ENCODE results near the gene STRADA. TPM values are rescaled to one million over a fixed set of nuclear protein-coding genes. Genes with fewer than 3 reads are reported as not detected.

Gene STRADA
- total and polyA plus RNA-seq, 2 experiments from 2014 or later, result 18.0 to 28.8 TPM

- H4K20me1 ChIP-seq (replicated peaks; ENCODE audit: insufficient read depth), result peaks cover 66% of the 10 kb centered on the region
Measured at GRCh38 chr17:63775420-63775819, 33.8 kb upstream of the STRADA start.

GRCh38 chr17:63774969-63775265 is 33.3 kb upstream of the STRADA start:
- Mint-ChIP-seq H3K36me3 (ENCODE audit: low read depth) (peaks cover 44% of the 10 kb centered on the region), H3K27me3 (ENCODE audit: insufficient read depth, low read depth, poor library complexity) (peaks cover 14% of the 10 kb centered on the region), H3K4me1 (peaks cover 19% of the 10 kb centered on the region), H3K4me3 (peak overlapping the region; percentile 95), H3K27ac (peak overlapping the region; percentile 100), H3K9me3 (no peaks in the 10 kb centered on the region; the same call in 2 of the 3 replicates)
- Histone ChIP-seq H3K79me2 (replicated peaks; ENCODE audit: insufficient read depth) (peaks cover 90% of the 10 kb centered on the region), H3F3A (replicated peaks; ENCODE audit: low read depth) (no peaks in the 10 kb centered on the region; the same call in 1 of the 2 replicates), H3K9me2 (ENCODE audit: insufficient read depth) (no peaks in the 10 kb centered on the region), H3K27me3 (ENCODE audit: insufficient read depth) (no peaks in the 10 kb centered on the region), H3K4me3 (peak overlapping the region; percentile 99), H4K20me1 (replicated peaks; ENCODE audit: insufficient read depth) (peaks cover 67% of the 10 kb centered on the region), H2AFZ (no peak overlapping the region), H3K4me1 (ENCODE audit: insufficient read depth) (peaks cover 22% of the 10 kb centered on the region), H3K27ac (ENCODE audit: low read depth) (peak overlapping the region; percentile 98), H3K4me2 (peak overlapping the region; percentile 96), H3K36me3 (ENCODE audit: insufficient read depth) (peaks cover 12% of the 10 kb centered on the region; the same call in 1 of the 2 replicates)
- DNase-seq (ENCODE audit: low spot score) (peak; percentile 8), ATAC-seq (no peak)
- TF ChIP-seq POLR2AphosphoS5 (IDR thresholded peaks at IDR 0.05; ENCODE audit: low read depth) (no peak; the same call in 1 of the 2 replicates), NANOG (IDR thresholded peaks at IDR 0.05; ENCODE audit: borderline replicate concordance) (no peak), ZNF114 (CRISPR knock-in tag; IDR thresholded peaks at IDR 0.05) (no peak), CTCF (conservative IDR thresholded peaks at IDR 0.05; ENCODE audit: low read depth in 2 of 2) (no peak), EZH2 (IDR thresholded peaks at IDR 0.05; ENCODE audit: low read depth, unreplicated experiment) (no peak), STAT1 (IDR thresholded peaks at IDR 0.05; ENCODE audit: unreplicated experiment) (no peak), CREB1 (CRISPR knock-in tag; IDR thresholded peaks at IDR 0.05; ENCODE audit: low read depth) (no peak), ZNF331 (CRISPR knock-in tag; IDR thresholded peaks at IDR 0.05; ENCODE audit: low read depth) (no peak)
- TF ChIP-seq, protein P1, sequence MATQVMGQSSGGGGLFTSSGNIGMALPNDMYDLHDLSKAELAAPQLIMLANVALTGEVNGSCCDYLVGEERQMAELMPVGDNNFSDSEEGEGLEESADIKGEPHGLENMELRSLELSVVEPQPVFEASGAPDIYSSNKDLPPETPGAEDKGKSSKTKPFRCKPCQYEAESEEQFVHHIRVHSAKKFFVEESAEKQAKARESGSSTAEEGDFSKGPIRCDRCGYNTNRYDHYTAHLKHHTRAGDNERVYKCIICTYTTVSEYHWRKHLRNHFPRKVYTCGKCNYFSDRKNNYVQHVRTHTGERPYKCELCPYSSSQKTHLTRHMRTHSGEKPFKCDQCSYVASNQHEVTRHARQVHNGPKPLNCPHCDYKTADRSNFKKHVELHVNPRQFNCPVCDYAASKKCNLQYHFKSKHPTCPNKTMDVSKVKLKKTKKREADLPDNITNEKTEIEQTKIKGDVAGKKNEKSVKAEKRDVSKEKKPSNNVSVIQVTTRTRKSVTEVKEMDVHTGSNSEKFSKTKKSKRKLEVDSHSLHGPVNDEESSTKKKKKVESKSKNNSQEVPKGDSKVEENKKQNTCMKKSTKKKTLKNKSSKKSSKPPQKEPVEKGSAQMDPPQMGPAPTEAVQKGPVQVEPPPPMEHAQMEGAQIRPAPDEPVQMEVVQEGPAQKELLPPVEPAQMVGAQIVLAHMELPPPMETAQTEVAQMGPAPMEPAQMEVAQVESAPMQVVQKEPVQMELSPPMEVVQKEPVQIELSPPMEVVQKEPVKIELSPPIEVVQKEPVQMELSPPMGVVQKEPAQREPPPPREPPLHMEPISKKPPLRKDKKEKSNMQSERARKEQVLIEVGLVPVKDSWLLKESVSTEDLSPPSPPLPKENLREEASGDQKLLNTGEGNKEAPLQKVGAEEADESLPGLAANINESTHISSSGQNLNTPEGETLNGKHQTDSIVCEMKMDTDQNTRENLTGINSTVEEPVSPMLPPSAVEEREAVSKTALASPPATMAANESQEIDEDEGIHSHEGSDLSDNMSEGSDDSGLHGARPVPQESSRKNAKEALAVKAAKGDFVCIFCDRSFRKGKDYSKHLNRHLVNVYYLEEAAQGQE (IDR thresholded peaks at IDR 0.05; ENCODE audit: unreplicated experiment), result no peak
- TF ChIP-seq, protein P2, sequence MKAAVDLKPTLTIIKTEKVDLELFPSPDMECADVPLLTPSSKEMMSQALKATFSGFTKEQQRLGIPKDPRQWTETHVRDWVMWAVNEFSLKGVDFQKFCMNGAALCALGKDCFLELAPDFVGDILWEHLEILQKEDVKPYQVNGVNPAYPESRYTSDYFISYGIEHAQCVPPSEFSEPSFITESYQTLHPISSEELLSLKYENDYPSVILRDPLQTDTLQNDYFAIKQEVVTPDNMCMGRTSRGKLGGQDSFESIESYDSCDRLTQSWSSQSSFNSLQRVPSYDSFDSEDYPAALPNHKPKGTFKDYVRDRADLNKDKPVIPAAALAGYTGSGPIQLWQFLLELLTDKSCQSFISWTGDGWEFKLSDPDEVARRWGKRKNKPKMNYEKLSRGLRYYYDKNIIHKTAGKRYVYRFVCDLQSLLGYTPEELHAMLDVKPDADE (IDR thresholded peaks at IDR 0.05), result no peak

More at GRCh38 chr17:63775420-63775819, 33.8 kb upstream of the STRADA start:
- TF ChIP-seq, protein P2 (IDR thresholded peaks at IDR 0.05), result no peak
- TF ChIP-seq, protein P1 (IDR thresholded peaks at IDR 0.05; ENCODE audit: unreplicated experiment), result no peak
- Mint-ChIP-seq H3K4me1 (peaks cover 22% of the 10 kb centered on the region), H3K27me3 (ENCODE audit: insufficient read depth, low read depth, poor library complexity) (peaks cover 14% of the 10 kb centered on the region), H3K9me3 (no peaks in the 10 kb centered on the region; the same call in 2 of the 3 replicates), H3K36me3 (ENCODE audit: low read depth) (peaks cover 48% of the 10 kb centered on the region), H3K27ac (0 out of 2 replicates have a peak overlapping the region, but pooled peaks have one; percentile 2), H3K4me3 (peak overlapping the region; percentile 95)
- DNase-seq (ENCODE audit: low spot score) (peak; percentile 5), ATAC-seq (no peak)
- H3K27me3 ChIP-seq (ENCODE audit: insufficient read depth), result no peaks in the 10 kb centered on the region
- H3K4me3 ChIP-seq, result peak overlapping the region; percentile 99
- peaks cover 90% of the 10 kb centered on the region for H3K79me2 ChIP-seq (replicated peaks; ENCODE audit: insufficient read depth)
- H3K27ac ChIP-seq (ENCODE audit: low read depth), result peak overlapping the region; percentile 98
- H3K36me3 ChIP-seq (ENCODE audit: insufficient read depth), result peaks cover 12% of the 10 kb centered on the region; the same call in 1 of the 2 replicates
- no peak overlapping the region for H2AFZ ChIP-seq
- H3K9me2 ChIP-seq (ENCODE audit: insufficient read depth), result no peaks in the 10 kb centered on the region
- H3K4me1 ChIP-seq (ENCODE audit: insufficient read depth), result peaks cover 22% of the 10 kb centered on the region
- H3F3A ChIP-seq (replicated peaks; ENCODE audit: low read depth), result no peaks in the 10 kb centered on the region; the same call in 1 of the 2 replicates
- peak overlapping the region; percentile 96 for H3K4me2 ChIP-seq
